Measurements from ENCODE around the gene KRTAP13-4.

DNA sequence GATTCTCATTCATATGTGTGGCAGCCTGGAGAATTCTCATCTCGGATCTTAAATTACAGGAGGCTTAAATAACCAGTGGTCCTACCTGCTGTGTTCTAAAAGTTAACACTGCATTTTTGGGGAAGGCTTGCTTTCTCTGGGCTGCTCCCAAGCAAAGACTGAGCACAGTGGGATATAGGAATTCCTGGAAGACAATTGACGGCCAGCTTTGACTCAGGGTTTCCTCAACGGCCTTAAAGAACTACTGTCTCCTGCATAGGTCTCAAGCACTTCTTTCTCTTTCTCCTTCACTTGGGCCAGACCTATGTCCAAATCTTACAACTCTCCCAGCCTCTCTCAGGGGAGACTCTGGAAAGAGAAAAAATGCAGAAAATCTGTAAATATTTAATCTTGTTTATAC, 3.3 kb upstream of the KRTAP13-4 start:
- TF ChIP-seq, protein P1, sequence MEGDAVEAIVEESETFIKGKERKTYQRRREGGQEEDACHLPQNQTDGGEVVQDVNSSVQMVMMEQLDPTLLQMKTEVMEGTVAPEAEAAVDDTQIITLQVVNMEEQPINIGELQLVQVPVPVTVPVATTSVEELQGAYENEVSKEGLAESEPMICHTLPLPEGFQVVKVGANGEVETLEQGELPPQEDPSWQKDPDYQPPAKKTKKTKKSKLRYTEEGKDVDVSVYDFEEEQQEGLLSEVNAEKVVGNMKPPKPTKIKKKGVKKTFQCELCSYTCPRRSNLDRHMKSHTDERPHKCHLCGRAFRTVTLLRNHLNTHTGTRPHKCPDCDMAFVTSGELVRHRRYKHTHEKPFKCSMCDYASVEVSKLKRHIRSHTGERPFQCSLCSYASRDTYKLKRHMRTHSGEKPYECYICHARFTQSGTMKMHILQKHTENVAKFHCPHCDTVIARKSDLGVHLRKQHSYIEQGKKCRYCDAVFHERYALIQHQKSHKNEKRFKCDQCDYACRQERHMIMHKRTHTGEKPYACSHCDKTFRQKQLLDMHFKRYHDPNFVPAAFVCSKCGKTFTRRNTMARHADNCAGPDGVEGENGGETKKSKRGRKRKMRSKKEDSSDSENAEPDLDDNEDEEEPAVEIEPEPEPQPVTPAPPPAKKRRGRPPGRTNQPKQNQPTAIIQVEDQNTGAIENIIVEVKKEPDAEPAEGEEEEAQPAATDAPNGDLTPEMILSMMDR (IDR thresholded peaks at IDR 0.05): no peak
- TF ChIP-seq POLR2A (IDR thresholded peaks at IDR 0.05) (no peak), POLR2AphosphoS5 (IDR thresholded peaks at IDR 0.05) (no peak)
